Anterior cingulate cortex (tissue), 58 donors: ENCODE data around the gene ZWILCH.

ENCODE experiments used
- DNase-seq, 58 donors: peaks; one replicate each; lab custom pipeline; 2025; lab: John Stamatoyannopoulos, UW

The ZWILCH gene

DNA sequence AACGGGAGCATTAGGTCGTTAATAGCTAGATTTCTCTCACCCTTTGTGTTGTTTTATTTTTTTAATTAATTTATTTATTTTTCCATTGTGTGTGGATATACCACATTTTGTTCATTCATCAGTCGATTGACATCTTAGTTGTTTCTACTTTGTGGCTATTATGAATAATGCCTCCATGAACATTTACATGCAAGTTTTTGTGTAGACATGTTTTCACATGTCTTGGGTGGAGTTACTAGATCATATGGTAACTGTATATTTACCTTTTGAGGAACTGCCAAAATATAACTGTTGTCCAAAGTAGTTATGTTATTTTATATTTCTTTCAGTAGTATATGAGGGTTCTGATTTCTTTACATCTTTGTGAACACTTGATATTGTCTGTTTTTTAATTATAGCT lies 18.8 kb downstream of the ZWILCH start:
- no peak for DNase-seq

- DNase-seq: no peak
Observed at GRCh38 chr15:66524838-66525237, 19.7 kb downstream of the ZWILCH start.

DNA sequence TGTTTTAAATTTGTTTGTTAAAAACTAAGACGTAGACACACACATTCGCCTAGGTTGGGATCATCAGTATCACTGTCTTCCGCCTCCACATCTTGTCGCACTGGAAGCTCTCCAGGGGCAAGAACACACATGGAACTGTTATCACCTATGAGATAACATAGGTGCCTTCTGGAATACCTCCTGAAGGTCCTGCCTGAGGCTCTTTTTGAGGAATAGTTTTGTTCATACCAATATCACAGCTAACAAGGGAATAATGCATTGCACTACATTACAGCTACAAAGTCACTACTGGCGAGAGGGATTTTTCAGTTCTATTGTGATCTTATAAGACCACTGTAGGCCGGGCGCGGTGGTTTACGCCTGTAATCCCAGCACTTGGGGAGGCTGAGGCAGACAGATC lies 29.9 kb downstream of the ZWILCH start:
- no peak for DNase-seq

GRCh38 chr15:66542896-66543295 lies 37.8 kb downstream of the ZWILCH start:
- no peak for DNase-seq

DNA sequence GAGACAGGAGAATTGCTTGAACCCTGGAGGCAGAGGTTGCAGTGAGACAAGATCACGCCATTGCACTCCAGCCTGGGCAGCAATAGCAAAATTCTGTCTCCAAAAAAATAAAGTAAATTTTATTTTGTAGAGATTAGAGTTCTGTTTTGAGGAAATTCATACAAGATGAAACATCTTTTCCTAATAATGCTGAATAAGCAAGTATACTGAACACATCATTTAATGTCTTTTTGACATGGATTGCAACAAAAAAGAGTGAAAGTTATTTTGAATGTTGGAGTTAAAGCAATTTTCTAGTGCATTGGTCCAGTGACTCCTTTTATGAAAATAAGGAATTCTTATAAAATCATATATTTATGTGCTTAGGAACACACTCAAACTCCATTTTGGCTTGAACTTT lies 40.1 kb downstream of the ZWILCH start:
- DNase-seq: no peak

- no peak for DNase-seq
Observed at GRCh38 chr15:66555685-66556084, 50.6 kb downstream of the ZWILCH start.

DNA sequence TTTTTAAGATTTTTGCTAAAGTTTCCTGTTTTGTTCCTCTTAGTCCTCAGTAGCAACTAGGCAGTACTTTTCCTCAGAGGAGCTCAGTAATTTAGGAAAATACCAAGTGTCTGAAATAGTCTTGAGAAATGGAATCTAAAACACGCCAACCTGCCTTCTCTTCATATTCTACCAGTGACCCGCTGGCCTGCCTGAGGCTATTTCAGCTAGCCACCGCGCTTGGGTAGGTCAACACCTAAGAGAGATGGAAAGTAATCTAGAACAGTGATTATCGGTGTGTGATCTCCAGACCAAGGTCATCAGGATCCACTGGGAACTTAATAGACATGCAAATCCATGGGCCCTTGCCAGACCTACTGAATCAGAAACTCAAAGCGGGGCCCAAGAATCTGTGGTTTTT lies 53.1 kb downstream of the ZWILCH start:
- no peak for DNase-seq

GRCh38 chr15:66560856-66561525 lies 55.9 kb downstream of the ZWILCH start:
- no peak for DNase-seq

- DNase-seq: no peak
Observed at GRCh38 chr15:66563126-66563525, 58.0 kb downstream of the ZWILCH start.

DNA sequence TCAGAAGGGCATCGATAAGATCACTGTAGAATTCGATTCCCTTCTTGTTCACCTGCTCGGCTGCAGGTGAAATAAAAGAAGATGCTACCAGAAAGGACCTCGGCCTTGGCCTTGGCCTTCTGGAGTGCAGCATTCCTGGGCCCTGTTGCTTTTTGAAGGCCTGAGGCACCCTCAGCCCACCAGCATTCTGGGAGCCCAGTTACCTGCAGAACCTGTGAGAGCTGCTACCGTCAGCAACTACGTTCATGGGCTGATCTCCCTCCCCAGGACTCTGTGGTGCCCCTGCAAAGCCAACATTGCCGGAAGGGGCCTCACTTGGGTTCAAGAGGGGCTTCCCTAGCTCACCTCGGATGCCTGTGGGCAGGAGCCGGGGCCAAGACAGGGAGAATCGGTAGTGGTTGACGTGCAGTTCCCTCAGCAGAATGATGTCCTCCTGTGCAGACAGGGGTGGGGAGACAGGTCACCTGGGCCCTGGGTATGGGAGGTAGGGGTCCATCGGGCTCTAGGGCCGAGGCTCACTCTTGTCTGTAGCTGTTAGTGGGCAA lies 58.5 kb downstream of the ZWILCH start:
- no peak for DNase-seq

- DNase-seq: no peak
Observed at GRCh38 chr15:66564136-66565041, 59.3 kb downstream of the ZWILCH start.

GRCh38 chr15:66565141-66565641 lies 60.1 kb downstream of the ZWILCH start:
- no peak for DNase-seq

DNA sequence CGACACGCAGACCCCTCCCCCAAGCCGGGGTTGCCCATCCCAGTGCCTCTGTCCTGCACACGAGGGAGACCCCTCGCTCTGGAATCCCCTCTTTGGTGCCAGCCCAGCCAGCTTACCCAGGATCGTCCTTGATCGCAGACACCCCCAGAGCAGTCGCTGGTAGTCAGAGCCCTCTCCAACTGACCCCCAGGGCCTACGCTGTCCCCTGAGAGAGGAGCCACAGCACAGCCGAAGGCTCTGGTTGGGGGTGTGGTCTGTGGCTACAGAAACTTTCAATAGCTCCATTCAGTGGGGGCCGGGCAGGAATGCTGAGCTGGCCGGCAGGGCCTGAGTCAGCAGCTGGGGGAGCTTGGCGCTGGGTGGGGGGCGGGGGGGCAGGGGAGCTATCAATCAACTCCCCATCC lies 60.6 kb downstream of the ZWILCH start, which contains the start of gene LCTL:
TSS of gene LCTL (minus strand) at position 258 of the 404 bp plus-strand sequence. CDS start 633 bp downstream, outside the sequence.
- peak in 22 of 58 donors; percentile 2 to 54 (median 15) for DNase-seq

GRCh38 chr15:66566963-66567531 lies 61.9 kb downstream of the ZWILCH start:
- DNase-seq: peak in 22 of 58 donors; percentile 3 to 44 (median 14)

DNA sequence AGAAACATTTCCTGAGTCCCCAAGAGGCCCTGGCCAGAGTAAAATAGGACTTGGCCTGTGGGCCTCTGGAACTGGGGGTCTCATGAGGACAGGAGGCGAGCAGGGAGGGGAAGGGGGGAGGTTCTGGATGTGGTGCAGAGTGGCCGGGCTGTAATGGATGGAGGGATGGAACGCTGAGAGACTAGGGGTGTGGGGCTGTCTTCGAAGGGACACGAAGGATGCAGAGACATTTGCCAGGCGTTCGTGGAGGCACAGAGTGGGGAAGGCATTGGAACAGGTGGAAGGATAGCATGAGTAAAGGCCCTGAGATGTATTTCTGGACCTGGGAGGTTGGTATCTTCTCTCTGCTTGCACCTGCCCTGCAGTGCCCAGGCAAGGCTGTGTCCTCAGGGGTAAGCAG lies 62.8 kb downstream of the ZWILCH start:
- no peak for DNase-seq

GRCh38 chr15:66569461-66570137 lies 64.5 kb downstream of the ZWILCH start:
- DNase-seq: no peak

- DNase-seq: no peak
Observed at GRCh38 chr15:66570327-66570726, 65.2 kb downstream of the ZWILCH start.

- DNase-seq: no peak
Observed at GRCh38 chr15:66570842-66571478, 65.8 kb downstream of the ZWILCH start.

GRCh38 chr15:66572146-66572545 lies 67.0 kb downstream of the ZWILCH start:
- DNase-seq: no peak

DNA sequence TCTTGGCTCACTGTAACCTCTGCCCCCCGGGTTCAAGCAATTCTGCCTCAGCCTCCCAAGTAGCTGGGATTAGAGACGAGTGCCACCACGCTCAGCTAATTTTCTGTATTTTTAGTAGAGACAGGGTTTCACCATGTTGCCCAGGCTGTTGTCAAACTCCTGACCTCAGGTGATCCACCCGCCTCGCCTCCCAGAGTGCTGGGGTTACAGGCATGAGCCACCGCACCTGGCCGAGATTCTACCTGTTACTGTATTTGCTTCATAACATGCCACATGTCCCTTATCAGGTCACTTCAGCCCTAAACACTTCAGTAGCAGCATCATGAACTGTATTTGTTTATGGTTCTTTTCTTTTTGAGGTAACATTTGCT lies 68.2 kb downstream of the ZWILCH start:
- DNase-seq: no peak
